DOHH2 (cell line): ENCODE measurements around the gene LIAS.

ENCODE experiments used
- H3F3A ChIP-seq: fragments of 200-600 bp; sonication (generic), shearing (Covaris generic); 2 replicates; pipeline ENCODE4 v1.6.0; 2016; ENCODE audit warnings: antibody characterized with exemption, mild to moderate bottlenecking; ENCODE audit not compliant: control insufficient read depth, insufficient read depth
- H3K27ac ChIP-seq: fragments of 200-600 bp; sonication (generic); 2 replicates; pipeline ENCODE4 v1.5.1; 2014; ENCODE audit warnings: low read depth, mild to moderate bottlenecking, low read length, moderate library complexity
- H3K27me3 ChIP-seq: fragments of 200-600 bp; sonication (generic); 2 replicates; pipeline ENCODE4 v1.6.1; 2014; ENCODE audit warnings: mild to moderate bottlenecking, low read length, mixed read lengths; ENCODE audit not compliant: control insufficient read depth
- H3K36me3 ChIP-seq: fragments of 200-600 bp; sonication (generic); 2 replicates; pipeline ENCODE4 v1.6.1; 2014; ENCODE audit warnings: mild to moderate bottlenecking, low read length, moderate library complexity, mixed read lengths; ENCODE audit not compliant: control insufficient read depth
- H3K4me1 ChIP-seq: fragments of 200-600 bp; sonication (generic); 2 replicates; pipeline ENCODE4 v1.6.1; 2014; ENCODE audit warnings: mild to moderate bottlenecking, low read length, mixed read lengths; ENCODE audit not compliant: control insufficient read depth
- H3K4me2 ChIP-seq: fragments of 200-600 bp; sonication (generic); 2 replicates; pipeline ENCODE4 v1.6.0; 2014; ENCODE audit warnings: mild to moderate bottlenecking, low read length, moderate library complexity
- H3K4me3 ChIP-seq: fragments of 200-600 bp; sonication (generic); 2 replicates; pipeline ENCODE4 v1.5.1; 2014; ENCODE audit warnings: mild to moderate bottlenecking, low read length, mixed read lengths
- H3K79me2 ChIP-seq: fragments of 200-600 bp; sonication (generic); 2 replicates; pipeline ENCODE4 v1.6.1; 2014; ENCODE audit warnings: mild to moderate bottlenecking, low read length, mixed read lengths; ENCODE audit not compliant: control insufficient read depth
- H3K9me2 ChIP-seq: fragments of 200-600 bp; sonication (generic); replicated peaks from 2 replicates; pipeline ENCODE4 v1.6.1; 2014; ENCODE audit warnings: mild to moderate bottlenecking, low read length, mixed read lengths; ENCODE audit not compliant: control insufficient read depth
- H3K9me3 ChIP-seq: fragments of 200-600 bp; sonication (generic); 2 replicates; pipeline ENCODE4 v1.6.1; 2014; ENCODE audit warnings: antibody characterized with exemption, low read length, mixed read lengths; ENCODE audit not compliant: control insufficient read depth, insufficient read depth
- H4K20me1 ChIP-seq: fragments of 200-600 bp; sonication (generic); 2 replicates; pipeline ENCODE4 v1.6.0; 2014; ENCODE audit warnings: low read depth, mild to moderate bottlenecking, antibody characterized with exemption, low read length, moderate library complexity; ENCODE audit not compliant: control insufficient read depth, insufficient read depth
- CTCF ChIP-seq: fragments of 200-600 bp; sonication (generic); IDR thresholded peaks from one replicate; pipeline ENCODE4 v1.5.1; 2014; ENCODE audit warnings: antibody characterized with exemption, mild to moderate bottlenecking, low read depth, low read length; ENCODE audit not compliant: poor library complexity, severe bottlenecking
- EZH2phosphoT487 ChIP-seq: fragments of 200-600 bp; sonication (generic); IDR thresholded peaks from 2 replicates; pipeline ENCODE4 v1.6.1; 2017; ENCODE audit warnings: borderline replicate concordance, mild to moderate bottlenecking, antibody characterized with exemption, low read length, moderate library complexity, mixed read lengths

The LIAS gene

GRCh38 chr4:39466747-39467146 is 7.9 kb downstream of the LIAS start:
- no peak overlapping the region for H3K27ac ChIP-seq
- H3K27me3 ChIP-seq, result no peaks in the 10 kb centered on the region
- H3K4me2 ChIP-seq, result no peak overlapping the region
- H4K20me1 ChIP-seq, result no peaks in the 10 kb centered on the region
- H3K9me2 ChIP-seq, result no peaks in the 10 kb centered on the region
- no peaks in the 10 kb centered on the region for H3K9me3 ChIP-seq
- no peak overlapping the region for H3K4me3 ChIP-seq
- TF ChIP-seq CTCF, result no peak
- no peak for TF ChIP-seq EZH2phosphoT487
- peaks cover 13% of the 10 kb centered on the region for H3K4me1 ChIP-seq
- peaks cover 12% of the 10 kb centered on the region for H3K79me2 ChIP-seq
- H3F3A ChIP-seq, result peaks cover 22% of the 10 kb centered on the region
- H3K36me3 ChIP-seq, result peaks cover 76% of the 10 kb centered on the region

- Histone ChIP-seq H3K9me2 (no peaks in the 10 kb centered on the region), H4K20me1 (no peaks in the 10 kb centered on the region), H3K4me1 (peaks cover 13% of the 10 kb centered on the region), H3K36me3 (peaks cover 78% of the 10 kb centered on the region), H3K4me2 (no peak overlapping the region), H3K27ac (no peak overlapping the region), H3K27me3 (no peaks in the 10 kb centered on the region), H3K9me3 (no peaks in the 10 kb centered on the region), H3K4me3 (no peak overlapping the region), H3F3A (peaks cover 22% of the 10 kb centered on the region), H3K79me2 (peaks cover 8% of the 10 kb centered on the region)
- no peak for TF ChIP-seq CTCF
- TF ChIP-seq EZH2phosphoT487, result no peak
Observed at GRCh38 chr4:39467464-39467863, 8.6 kb downstream of the LIAS start.

DNA sequence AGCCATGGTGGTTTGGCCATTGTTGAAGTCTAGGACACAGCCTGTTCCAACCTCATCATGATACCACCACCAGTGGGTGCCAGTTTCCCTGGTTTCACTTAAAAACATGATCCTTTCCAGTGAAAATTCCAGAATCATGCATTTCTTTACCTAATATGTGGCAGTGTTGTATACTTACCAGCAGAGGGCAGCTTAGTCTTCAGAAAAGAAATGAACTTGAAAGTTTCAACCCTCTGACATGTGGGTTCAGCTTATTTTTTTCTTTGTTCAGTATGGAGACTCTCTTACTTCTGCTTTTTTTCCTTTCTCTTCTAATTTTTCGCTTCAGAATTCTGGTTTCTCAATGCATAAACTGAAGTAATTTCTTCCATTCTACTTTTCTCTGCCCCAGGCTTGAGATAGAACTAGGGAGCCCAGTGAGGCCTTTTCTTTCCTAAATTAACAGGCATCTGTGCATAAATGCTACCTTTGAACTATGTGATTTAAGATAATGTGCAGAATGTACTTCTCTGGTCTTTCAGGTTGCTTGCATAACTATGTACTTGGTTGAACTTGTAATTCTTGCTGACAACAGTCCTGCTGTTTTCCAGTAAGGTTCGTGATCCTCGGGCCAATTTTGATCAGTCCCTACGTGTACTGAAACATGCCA is 10.7 kb downstream of the LIAS start:
- Histone ChIP-seq H3K79me2 (no peaks in the 10 kb centered on the region), H3K36me3 (peaks cover 69% of the 10 kb centered on the region), H3F3A (peaks cover 17% of the 10 kb centered on the region), H3K27ac (peak overlapping the region; percentile 39), H3K9me3 (no peaks in the 10 kb centered on the region), H4K20me1 (no peaks in the 10 kb centered on the region), H3K9me2 (no peaks in the 10 kb centered on the region), H3K4me2 (peak overlapping the region; percentile 49), H3K27me3 (no peaks in the 10 kb centered on the region), H3K4me1 (peaks cover 11% of the 10 kb centered on the region), H3K4me3 (peak overlapping the region; percentile 21; the same call in 1 of the 2 replicates)
- TF ChIP-seq CTCF, result peak; percentile 90
- no peak for TF ChIP-seq EZH2phosphoT487
